Panc1 (cell line): Measurements from ENCODE around the gene SF3B2. TPM values are rescaled to one million over a fixed set of nuclear protein-coding genes. Genes with fewer than 3 reads are reported as not detected.

ENCODE experiments used
- ATAC-seq: fragments of 200-7000 bp; cut with Tn5 transposase; 2 replicates; pipeline ENCODE4 v1.9.1; 2020; ENCODE audit warnings: mild to moderate bottlenecking, moderate library complexity
- BruUV-seq: library from RNA; stranded (reverse); fragments of 400-500 nt; replicated peaks from 2 replicates; lab custom pipeline; 2021; lab: Mats Ljungman, UMichigan
- CTCF ChIA-PET: fragments of 300-600 bp; sonication (Branson Sonifier 250); formaldehyde crosslinking; loops from one replicate; lab custom pipeline; 2022; ENCODE audit warnings: antibody characterized with exemption; lab: Charles Lee
- POLR2A ChIA-PET: fragments of 300-600 bp; sonication (Branson Sonifier 250); formaldehyde crosslinking; loops from one replicate; lab custom pipeline; 2022; ENCODE audit warnings: antibody characterized with exemption; lab: Charles Lee
- DNase-seq: peaks from one replicate; pipeline ENCODE4 v3.0.0-alpha.2; 2010; ENCODE audit warnings: low read depth, low spot score
- H3K27ac ChIP-seq: 2 replicates; pipeline ENCODE4 v1.5.1; 2011; ENCODE audit warnings: mild to moderate bottlenecking, low read length, inconsistent platforms
- H3K27me3 ChIP-seq: fragments of 200-500 bp; sonication (Bioruptor generic); 2 replicates; pipeline ENCODE4 v1.6.0; 2014; ENCODE audit warnings: low read length, inconsistent platforms; ENCODE audit not compliant: control insufficient read depth, insufficient read depth
- H3K36me3 ChIP-seq: fragments of 200-500 bp; sonication (Bioruptor generic); 2 replicates; pipeline ENCODE4 v1.5.1; 2014; ENCODE audit warnings: inconsistent platforms, mild to moderate bottlenecking, low read length, moderate library complexity; ENCODE audit not compliant: control insufficient read depth, insufficient read depth
- H3K4me1 ChIP-seq: 2 replicates; pipeline ENCODE4 v1.5.1; 2011; ENCODE audit warnings: inconsistent platforms, mild to moderate bottlenecking, low read length, moderate library complexity; ENCODE audit not compliant: control insufficient read depth, insufficient read depth
- H3K4me3 ChIP-seq, 2 experiments: 2 replicates each; pipeline ENCODE4 v1.5.1; 2011 to 2012; ENCODE audit warnings: low read depth in 2 of 2, low read length in 2 of 2, mild to moderate bottlenecking in 2 of 2, inconsistent platforms in 1 of 2, moderate library complexity in 1 of 2
- H3K9me3 ChIP-seq: fragments of 200-500 bp; sonication (Bioruptor generic); 2 replicates; pipeline ENCODE4 v1.5.1; 2014; ENCODE audit warnings: low read depth, mild to moderate bottlenecking, inconsistent platforms, low read length, moderate library complexity; ENCODE audit not compliant: control insufficient read depth, insufficient read depth
- CTCF ChIP-seq: fragments of 450-650 bp; IDR thresholded peaks from 2 replicates; pipeline ENCODE4 v1.5.1; 2017; ENCODE audit warnings: mild to moderate bottlenecking
- POLR2AphosphoS5 ChIP-seq: IDR thresholded peaks from 2 replicates; pipeline ENCODE4 v1.6.1; 2012; ENCODE audit warnings: mild to moderate bottlenecking, low read depth, low read length, moderate library complexity
- REST ChIP-seq, 2 experiments: IDR thresholded peaks; 2 replicates each; pipeline ENCODE4 v1.6.1; 2011 to 2012; ENCODE audit warnings: low read depth in 2 of 2, control low read depth in 1 of 2, low read length in 1 of 2, mild to moderate bottlenecking in 1 of 2, moderate library complexity in 1 of 2; ENCODE audit not compliant: insufficient read depth in 1 of 2
- SIN3A ChIP-seq: IDR thresholded peaks from 2 replicates; pipeline ENCODE4 v1.6.1; 2012; ENCODE audit warnings: low read depth, mild to moderate bottlenecking, low read length, moderate library complexity, borderline replicate concordance; ENCODE audit not compliant: insufficient read depth
- TCF7L2 ChIP-seq: IDR thresholded peaks from 2 replicates; pipeline ENCODE4 v1.6.1; 2011; ENCODE audit warnings: mild to moderate bottlenecking, low read depth, low read length, inconsistent platforms
- in situ Hi-C: cut with HindIII; loops from 2 replicates; pipeline ENCODE4 v1.10.0; 2016; ENCODE audit warnings: low sequenced_read_pairs, low pct_unique_long_range_greater_than_20kb
- intact Hi-C: fragments of 100-400 bp; cut with micrococcal nuclease; formaldehyde crosslinking; loops from one replicate; pipeline ENCODE4 v1.10.0; 2022; ENCODE audit not compliant: unreplicated experiment
- total RNA-seq: library from RNA; stranded (reverse); gene quantifications from one replicate; pipeline ENCODE4 v1.2.1, GENCODE V29; 2021; ENCODE audit not compliant: unreplicated experiment

SF3B2 gene
- total RNA-seq, 1 experiment from 2014 or later, result 271 TPM

GRCh38 chr11:66069715-66070603, 17.8 kb downstream of the SF3B2 start, which contains the start of gene PACS1:
Gene PACS1 (plus strand): TSS chr11:66070272. CDS start chr11:66070487, 215 bp downstream.
- H3K36me3 ChIP-seq, result peaks cover 18% of the 10 kb centered on the region
- H3K27me3 ChIP-seq, result no peaks in the 10 kb centered on the region
- in situ Hi-C loops (no loop called here), intact Hi-C loops (no loop called here)
- H3K9me3 ChIP-seq, result no peaks in the 10 kb centered on the region
- peak within 1 kb of the TSS; percentile 92 for H3K27ac ChIP-seq
- DNase-seq (no peak), ATAC-seq (peak; percentile 84)
- TF ChIP-seq REST (IDR thresholded peaks at IDR 0.05; ENCODE audit: insufficient read depth in 1 of 2, low read depth in 2 of 2, low read length in 1 of 2), result no peak
- TF ChIP-seq SIN3A, result peak; percentile 58; the same call in 1 of the 2 replicates
- TF ChIP-seq TCF7L2, result peak; percentile 49; the same call in 1 of the 2 replicates
- TF ChIP-seq POLR2AphosphoS5, result peak; percentile 86
- no peak for TF ChIP-seq CTCF
- CTCF ChIA-PET, result interaction anchor here (0.6 kb wide), 2 partner anchors 18 to 218 kb away, joined by 3 to 4 read pairs; no protein-coding TSS in a partner anchor
- H3K4me1 ChIP-seq, result peaks cover 27% of the 10 kb centered on the region
- POLR2A ChIA-PET, result no interaction called here
- BruUV-seq, result no TSS peak
- H3K4me3 ChIP-seq, result peak within 1 kb of the TSS; percentile 73 to 79

- CTCF ChIA-PET, result interaction anchor here (0.9 to 1.0 kb wide), 2 partner anchors 19 to 80 kb away, joined by 4 to 6 read pairs; partner anchors contain the start of gene SF3B2
- Histone ChIP-seq H3K4me1 (peaks cover 27% of the 10 kb centered on the region), H3K4me3 (peak overlapping the region; percentile 73 to 79), H3K27me3 (no peaks in the 10 kb centered on the region), H3K9me3 (no peaks in the 10 kb centered on the region), H3K27ac (peak overlapping the region; percentile 78), H3K36me3 (peaks cover 10% of the 10 kb centered on the region)
- POLR2A ChIA-PET, result interaction anchor here (0.6 to 1.5 kb wide), 2 partner anchors 16 to 18 kb away, joined by 3 to 4 read pairs; partner anchors contain the start of gene SF3B2
- BruUV-seq, result no TSS peak
- 0 out of 4 replicates have a peak, but pooled peaks of 1 of the 2 experiments have one; percentile 25 for TF ChIP-seq REST (IDR thresholded peaks at IDR 0.05; ENCODE audit: insufficient read depth in 1 of 2, low read depth in 2 of 2, low read length in 1 of 2)
- TF ChIP-seq SIN3A, result 0 out of 2 replicates have a peak, but pooled peaks have one; percentile 32
- no peak for TF ChIP-seq TCF7L2
- no peak for DNase-seq
- in situ Hi-C loops, result no loop called here
- intact Hi-C loops, result no loop called here
- peak; percentile 36 for ATAC-seq
Observed at GRCh38 chr11:66070604-66071380, 18.6 kb downstream of the SF3B2 start.
